Neural cell (in vitro differentiated cells): Measurements from ENCODE around the gene RAI14.

Experiments
- EP300 ChIP-seq: fragments of 450-650 bp; conservative IDR thresholded peaks from 2 replicates; pipeline ENCODE4 v1.6.1; 2014; ENCODE audit warnings: antibody characterized with exemption, mild to moderate bottlenecking, moderate library complexity; ENCODE audit not compliant: poor library complexity, severe bottlenecking
- EZH2 ChIP-seq: fragments of 200-600, 300-800 bp; shearing (Covaris generic), sonication (generic); IDR thresholded peaks from 2 replicates; pipeline ENCODE4 v1.6.1; 2014; ENCODE audit warnings: antibody characterized with exemption, low read length, borderline replicate concordance, mild to moderate bottlenecking; ENCODE audit not compliant: insufficient read depth, poor library complexity, severe bottlenecking
- MXI1 ChIP-seq: fragments of 450-650 bp; conservative IDR thresholded peaks from 2 replicates; pipeline ENCODE4 v1.6.1; 2014; ENCODE audit warnings: antibody characterized with exemption, mild to moderate bottlenecking; ENCODE audit not compliant: poor library complexity, severe bottlenecking
- POLR2AphosphoS5 ChIP-seq: IDR thresholded peaks from 2 replicates; pipeline ENCODE4 v1.6.1; 2012
- RAD21 ChIP-seq: fragments of 450-650 bp; conservative IDR thresholded peaks from 2 replicates; pipeline ENCODE4 v1.6.1; 2014; ENCODE audit warnings: antibody characterized with exemption, mild to moderate bottlenecking, moderate library complexity
- SMC3 ChIP-seq: fragments of 450-650 bp; conservative IDR thresholded peaks from 2 replicates; pipeline ENCODE4 v1.6.1; 2014; ENCODE audit warnings: antibody characterized with exemption, mild to moderate bottlenecking, moderate library complexity; ENCODE audit not compliant: poor library complexity
- TAF1 ChIP-seq: IDR thresholded peaks from 2 replicates; pipeline ENCODE4 v1.6.1; 2012; ENCODE audit warnings: low read depth
- TF ChIP-seq, protein P1 (sequence below): fragments of 450-650 bp; IDR thresholded peaks from 2 replicates; pipeline ENCODE4 v1.5.1; 2014; ENCODE audit warnings: antibody characterized with exemption, mild to moderate bottlenecking, moderate library complexity; ENCODE audit not compliant: poor library complexity, severe bottlenecking
- TF ChIP-seq, protein P2 (sequence below): IDR thresholded peaks from 2 replicates; pipeline ENCODE4 v1.6.1; 2012; ENCODE audit warnings: borderline replicate concordance

DNA sequence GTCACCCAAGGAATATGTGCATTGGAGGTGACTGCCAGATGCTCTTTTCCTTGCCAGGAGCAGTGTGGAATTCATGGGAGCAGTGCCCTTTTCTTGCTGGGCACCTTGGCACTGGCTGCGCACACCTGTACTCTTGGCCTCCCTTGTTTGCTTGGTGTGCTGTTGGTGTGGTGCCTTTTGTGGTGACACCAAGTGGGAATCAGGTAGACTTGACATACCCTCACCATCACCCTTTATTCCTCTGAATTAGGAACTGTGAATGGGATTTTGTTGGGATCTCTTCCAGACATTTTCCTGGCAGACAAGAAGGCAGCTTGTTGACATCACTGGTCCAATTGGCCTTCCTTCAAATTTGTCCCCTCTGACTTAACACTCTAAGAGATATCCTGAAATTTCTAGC is 82.3 kb downstream of the RAI14 start:
- TF ChIP-seq MXI1 (no peak), EP300 (no peak), POLR2AphosphoS5 (no peak), TAF1 (no peak), EZH2 (no peak), RAD21 (no peak), SMC3 (no peak)
- TF ChIP-seq, protein P1, sequence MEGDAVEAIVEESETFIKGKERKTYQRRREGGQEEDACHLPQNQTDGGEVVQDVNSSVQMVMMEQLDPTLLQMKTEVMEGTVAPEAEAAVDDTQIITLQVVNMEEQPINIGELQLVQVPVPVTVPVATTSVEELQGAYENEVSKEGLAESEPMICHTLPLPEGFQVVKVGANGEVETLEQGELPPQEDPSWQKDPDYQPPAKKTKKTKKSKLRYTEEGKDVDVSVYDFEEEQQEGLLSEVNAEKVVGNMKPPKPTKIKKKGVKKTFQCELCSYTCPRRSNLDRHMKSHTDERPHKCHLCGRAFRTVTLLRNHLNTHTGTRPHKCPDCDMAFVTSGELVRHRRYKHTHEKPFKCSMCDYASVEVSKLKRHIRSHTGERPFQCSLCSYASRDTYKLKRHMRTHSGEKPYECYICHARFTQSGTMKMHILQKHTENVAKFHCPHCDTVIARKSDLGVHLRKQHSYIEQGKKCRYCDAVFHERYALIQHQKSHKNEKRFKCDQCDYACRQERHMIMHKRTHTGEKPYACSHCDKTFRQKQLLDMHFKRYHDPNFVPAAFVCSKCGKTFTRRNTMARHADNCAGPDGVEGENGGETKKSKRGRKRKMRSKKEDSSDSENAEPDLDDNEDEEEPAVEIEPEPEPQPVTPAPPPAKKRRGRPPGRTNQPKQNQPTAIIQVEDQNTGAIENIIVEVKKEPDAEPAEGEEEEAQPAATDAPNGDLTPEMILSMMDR, result no peak
- TF ChIP-seq, protein P2, sequence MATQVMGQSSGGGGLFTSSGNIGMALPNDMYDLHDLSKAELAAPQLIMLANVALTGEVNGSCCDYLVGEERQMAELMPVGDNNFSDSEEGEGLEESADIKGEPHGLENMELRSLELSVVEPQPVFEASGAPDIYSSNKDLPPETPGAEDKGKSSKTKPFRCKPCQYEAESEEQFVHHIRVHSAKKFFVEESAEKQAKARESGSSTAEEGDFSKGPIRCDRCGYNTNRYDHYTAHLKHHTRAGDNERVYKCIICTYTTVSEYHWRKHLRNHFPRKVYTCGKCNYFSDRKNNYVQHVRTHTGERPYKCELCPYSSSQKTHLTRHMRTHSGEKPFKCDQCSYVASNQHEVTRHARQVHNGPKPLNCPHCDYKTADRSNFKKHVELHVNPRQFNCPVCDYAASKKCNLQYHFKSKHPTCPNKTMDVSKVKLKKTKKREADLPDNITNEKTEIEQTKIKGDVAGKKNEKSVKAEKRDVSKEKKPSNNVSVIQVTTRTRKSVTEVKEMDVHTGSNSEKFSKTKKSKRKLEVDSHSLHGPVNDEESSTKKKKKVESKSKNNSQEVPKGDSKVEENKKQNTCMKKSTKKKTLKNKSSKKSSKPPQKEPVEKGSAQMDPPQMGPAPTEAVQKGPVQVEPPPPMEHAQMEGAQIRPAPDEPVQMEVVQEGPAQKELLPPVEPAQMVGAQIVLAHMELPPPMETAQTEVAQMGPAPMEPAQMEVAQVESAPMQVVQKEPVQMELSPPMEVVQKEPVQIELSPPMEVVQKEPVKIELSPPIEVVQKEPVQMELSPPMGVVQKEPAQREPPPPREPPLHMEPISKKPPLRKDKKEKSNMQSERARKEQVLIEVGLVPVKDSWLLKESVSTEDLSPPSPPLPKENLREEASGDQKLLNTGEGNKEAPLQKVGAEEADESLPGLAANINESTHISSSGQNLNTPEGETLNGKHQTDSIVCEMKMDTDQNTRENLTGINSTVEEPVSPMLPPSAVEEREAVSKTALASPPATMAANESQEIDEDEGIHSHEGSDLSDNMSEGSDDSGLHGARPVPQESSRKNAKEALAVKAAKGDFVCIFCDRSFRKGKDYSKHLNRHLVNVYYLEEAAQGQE, result no peak
